ENCODE data around the gene ADAMTS3. TPM values are rescaled to one million over a fixed set of nuclear protein-coding genes. Genes with fewer than 3 reads are reported as not detected.

The ADAMTS3 gene
- total RNA-seq, 1 experiment from 2014 or later = 0.39 TPM

- H3K27me3 ChIP-seq (ENCODE audit: control insufficient read depth, insufficient read depth, low read length) = no peaks in the 10 kb centered on the region
- ATAC-seq (no peak), DNase-seq (ENCODE audit: low read depth, low spot score) (no peak)
- ChIA-PET POLR2A (no interaction called here), CTCF (no interaction called here)
- H3K4me3 ChIP-seq (ENCODE audit: low read depth in 2 of 2, low read length in 2 of 2) = no peak overlapping the region
- H3K36me3 ChIP-seq (ENCODE audit: control insufficient read depth, insufficient read depth, low read length) = no peaks in the 10 kb centered on the region; the same call in 1 of the 2 replicates
- in situ Hi-C loops (cut with HindIII; ENCODE audit: low pct_unique_long_range_greater_than_20kb, low sequenced_read_pairs) (no loop called here), intact Hi-C loops (cut with micrococcal nuclease; ENCODE audit: unreplicated experiment) (no loop called here)
- H3K4me1 ChIP-seq (ENCODE audit: control insufficient read depth, insufficient read depth, low read length) = no peaks in the 10 kb centered on the region
- BruUV-seq (replicated peaks) = no TSS peak
- no peak for TF ChIP-seq CTCF (IDR thresholded peaks at IDR 0.05)
- TF ChIP-seq REST (IDR thresholded peaks at IDR 0.05; ENCODE audit: insufficient read depth in 1 of 2, low read depth in 2 of 2, low read length in 1 of 2) = no peak
- no peak for TF ChIP-seq POLR2AphosphoS5 (IDR thresholded peaks at IDR 0.05; ENCODE audit: low read depth, low read length)
- no peak for TF ChIP-seq SIN3A (IDR thresholded peaks at IDR 0.05; ENCODE audit: borderline replicate concordance, insufficient read depth, low read depth, low read length)
- TF ChIP-seq TCF7L2 (IDR thresholded peaks at IDR 0.05; ENCODE audit: low read depth, low read length) = no peak
- H3K27ac ChIP-seq (ENCODE audit: low read length) = no peak overlapping the region
- H3K9me3 ChIP-seq (ENCODE audit: control insufficient read depth, insufficient read depth, low read depth, low read length) = no peaks in the 10 kb centered on the region
Measured at GRCh38 chr4:72360075-72360474, 208.9 kb downstream of the ADAMTS3 start.

- DNase-seq (ENCODE audit: low read depth, low spot score) (no peak), ATAC-seq (no peak)
- in situ Hi-C loops (cut with HindIII; ENCODE audit: low pct_unique_long_range_greater_than_20kb, low sequenced_read_pairs) = no loop called here
- H3K27ac ChIP-seq (ENCODE audit: low read length) = no peak overlapping the region
- no TSS peak for BruUV-seq (replicated peaks)
- H3K4me1 ChIP-seq (ENCODE audit: control insufficient read depth, insufficient read depth, low read length) = no peaks in the 10 kb centered on the region
- H3K9me3 ChIP-seq (ENCODE audit: control insufficient read depth, insufficient read depth, low read depth, low read length) = no peaks in the 10 kb centered on the region
- POLR2A ChIA-PET = no interaction called here
- CTCF ChIA-PET = no interaction called here
- TF ChIP-seq SIN3A (IDR thresholded peaks at IDR 0.05; ENCODE audit: borderline replicate concordance, insufficient read depth, low read depth, low read length) (no peak), TCF7L2 (IDR thresholded peaks at IDR 0.05; ENCODE audit: low read depth, low read length) (no peak), POLR2AphosphoS5 (IDR thresholded peaks at IDR 0.05; ENCODE audit: low read depth, low read length) (no peak), CTCF (IDR thresholded peaks at IDR 0.05) (no peak), REST (IDR thresholded peaks at IDR 0.05; ENCODE audit: insufficient read depth in 1 of 2, low read depth in 2 of 2, low read length in 1 of 2) (no peak)
- no peaks in the 10 kb centered on the region for H3K27me3 ChIP-seq (ENCODE audit: control insufficient read depth, insufficient read depth, low read length)
- no peak overlapping the region for H3K4me3 ChIP-seq (ENCODE audit: low read depth in 2 of 2, low read length in 2 of 2)
- H3K36me3 ChIP-seq (ENCODE audit: control insufficient read depth, insufficient read depth, low read length) = no peaks in the 10 kb centered on the region; the same call in 1 of the 2 replicates
- intact Hi-C loops (cut with micrococcal nuclease; ENCODE audit: unreplicated experiment) = no loop called here
Measured at GRCh38 chr4:72358483-72358882, 210.5 kb downstream of the ADAMTS3 start.

Measured in Panc1 (cell line).